GM21447 (cell line): Measurements from ENCODE around the gene ZDHHC11B.

Experiments used
- ATAC-seq: cut with Tn5 transposase; IDR thresholded peaks from one replicate; pipeline ENCODE4 v1.9.1; 2021; ENCODE audit not compliant: unreplicated experiment

ZDHHC11B gene

DNA sequence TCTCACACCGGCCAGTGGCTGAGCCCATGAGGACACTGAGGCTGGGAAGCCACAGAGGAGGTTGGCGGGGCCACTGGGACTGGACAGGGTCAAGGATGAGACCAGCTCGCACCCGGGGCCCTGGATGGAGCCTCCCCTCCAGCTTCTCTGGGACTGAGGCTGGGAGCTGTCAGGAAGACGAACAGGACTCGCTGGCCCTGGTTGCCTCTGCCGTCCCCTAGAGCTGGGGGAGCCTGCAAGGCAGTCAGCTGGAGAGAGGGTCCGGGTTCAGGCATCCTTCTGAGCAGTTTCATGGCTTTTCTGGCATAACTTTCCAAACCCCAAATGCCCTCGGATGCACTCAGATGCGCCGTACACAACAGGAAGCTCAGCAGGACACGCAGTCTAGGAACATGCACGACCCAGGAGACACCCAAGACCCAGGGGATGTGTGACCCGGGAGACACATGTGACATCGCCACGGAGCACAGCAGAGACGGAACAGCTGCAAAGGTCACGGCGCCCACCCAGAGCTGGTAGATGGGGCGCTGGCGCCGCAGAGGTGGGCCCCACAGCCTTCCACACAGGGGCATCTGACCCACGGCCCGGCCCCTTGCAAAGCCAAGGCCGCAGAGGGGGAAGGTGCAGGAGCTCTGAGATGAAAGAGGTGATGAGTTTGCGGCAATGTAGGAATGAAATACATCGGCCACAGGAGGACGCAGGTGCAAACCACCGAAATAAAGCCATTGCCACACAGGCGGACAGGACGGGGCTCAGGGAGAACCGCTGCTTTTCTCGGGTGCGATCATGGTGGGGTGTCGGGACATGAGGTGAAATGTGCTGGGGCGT lies 108.4 kb downstream of the ZDHHC11B start:
- no peak for ATAC-seq

DNA sequence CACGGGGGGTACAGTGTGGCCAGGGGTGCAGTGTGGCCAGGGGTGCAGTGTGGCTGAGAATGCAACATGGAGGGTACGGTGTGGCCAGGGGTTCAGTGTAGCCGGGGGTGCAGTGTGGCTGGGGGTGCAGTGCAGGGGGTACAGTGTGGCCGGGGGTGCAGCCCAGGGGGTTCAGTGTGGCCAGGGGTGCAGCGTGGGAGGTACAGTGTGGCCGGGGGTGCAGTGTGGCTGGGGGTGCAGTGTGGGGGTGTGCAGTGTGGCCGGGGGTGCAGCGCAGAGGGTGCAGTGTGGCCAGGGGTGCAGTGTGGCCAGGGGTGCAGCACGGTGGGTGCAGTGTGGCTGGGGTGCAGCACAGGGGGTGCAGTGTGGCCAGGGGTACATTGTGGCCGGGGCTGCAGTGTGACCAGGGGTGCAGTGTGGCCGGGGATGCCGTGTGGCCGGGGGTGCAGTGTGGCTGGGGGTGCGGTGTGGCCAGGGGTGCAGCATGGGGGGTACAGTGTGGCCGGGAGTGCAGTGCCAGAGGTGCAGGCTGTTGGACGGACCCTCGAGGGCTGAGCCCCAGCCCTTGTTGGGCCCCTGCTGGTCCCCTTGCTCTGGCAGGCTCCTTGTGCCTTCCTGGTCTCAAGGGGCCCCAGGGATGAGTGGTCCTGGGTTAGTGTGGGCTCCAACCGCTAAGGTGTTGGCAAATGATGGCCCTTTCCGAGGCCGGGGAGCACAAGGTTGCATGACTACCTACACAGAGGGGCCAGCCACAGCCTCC lies 109.2 kb downstream of the ZDHHC11B start:
- no peak for ATAC-seq

DNA sequence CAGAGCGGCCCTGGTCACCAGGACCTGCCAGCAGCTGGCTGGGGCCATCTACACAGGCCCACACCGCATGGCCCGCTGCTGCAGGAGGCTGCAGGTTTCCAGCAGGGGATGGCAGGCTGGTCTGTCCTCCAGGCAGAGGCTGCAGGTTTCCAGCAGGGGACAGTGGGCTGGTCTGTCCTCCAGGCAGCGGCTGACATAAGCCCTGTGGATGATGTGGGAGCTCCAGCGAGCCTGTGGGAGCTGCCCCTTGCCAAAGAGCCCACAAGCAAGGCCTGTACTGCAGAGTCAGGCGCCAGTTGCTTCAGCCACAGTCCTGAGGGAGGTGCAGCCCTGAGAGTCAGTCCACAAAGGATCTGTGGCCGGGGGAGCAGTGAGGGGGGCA lies 109.9 kb downstream of the ZDHHC11B start:
- ATAC-seq = no peak

- no peak for ATAC-seq
These were observed 110.5 kb downstream of the ZDHHC11B start for GRCh38 chr5:673831-674629.

GRCh38 chr5:673161-673830 lies 111.2 kb downstream of the ZDHHC11B start:
- no peak for ATAC-seq

- no peak for ATAC-seq
These were observed 112.0 kb downstream of the ZDHHC11B start for GRCh38 chr5:672329-673160.

GRCh38 chr5:671459-672328 lies 112.8 kb downstream of the ZDHHC11B start:
- no peak for ATAC-seq

GRCh38 chr5:670396-671270 lies 113.9 kb downstream of the ZDHHC11B start:
- no peak for ATAC-seq

- no peak for ATAC-seq
These were observed 114.6 kb downstream of the ZDHHC11B start for GRCh38 chr5:669842-670395.

- no peak for ATAC-seq
These were observed 115.3 kb downstream of the ZDHHC11B start for GRCh38 chr5:669111-669841.

GRCh38 chr5:668283-668995 lies 116.1 kb downstream of the ZDHHC11B start:
- ATAC-seq = no peak

GRCh38 chr5:666816-667498 lies 117.6 kb downstream of the ZDHHC11B start:
- no peak for ATAC-seq

DNA sequence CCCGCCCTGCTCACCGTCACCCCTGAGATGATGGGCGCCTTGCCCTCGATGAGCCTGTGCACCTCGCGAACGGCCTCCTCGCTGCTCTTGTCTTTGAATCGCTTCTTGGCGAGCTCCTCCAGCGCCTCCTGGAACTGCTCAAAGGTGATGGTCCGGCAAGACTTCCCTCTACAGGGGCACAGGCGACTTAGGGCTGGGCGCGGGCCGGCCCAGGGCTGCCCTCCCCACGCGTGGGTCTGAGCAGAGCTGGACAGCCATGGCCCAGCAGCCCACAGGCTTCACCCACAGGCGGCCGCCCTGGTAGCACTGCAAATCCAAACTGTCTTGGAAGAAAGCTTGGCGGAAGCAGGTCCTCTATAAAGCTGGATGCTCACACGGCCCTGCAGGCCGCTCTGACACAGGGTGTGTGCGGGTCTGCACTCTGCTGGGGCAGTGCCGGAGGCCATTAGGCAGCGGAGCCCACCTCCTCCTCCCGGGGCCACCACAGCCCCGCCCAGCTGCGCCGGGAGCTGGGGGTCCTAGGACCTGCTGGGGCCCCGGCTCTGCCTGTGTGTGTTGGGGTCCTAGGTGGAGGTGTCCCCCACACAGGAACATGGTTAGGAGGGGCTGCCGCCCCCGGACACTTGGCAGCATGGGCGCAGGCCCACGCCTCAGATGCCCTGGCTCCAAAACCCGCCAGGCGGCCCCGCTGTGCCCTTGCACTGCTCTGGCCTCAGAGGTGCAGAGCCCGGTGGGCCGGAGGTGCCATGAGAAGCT lies 118.4 kb downstream of the ZDHHC11B start:
- ATAC-seq = no peak

DNA sequence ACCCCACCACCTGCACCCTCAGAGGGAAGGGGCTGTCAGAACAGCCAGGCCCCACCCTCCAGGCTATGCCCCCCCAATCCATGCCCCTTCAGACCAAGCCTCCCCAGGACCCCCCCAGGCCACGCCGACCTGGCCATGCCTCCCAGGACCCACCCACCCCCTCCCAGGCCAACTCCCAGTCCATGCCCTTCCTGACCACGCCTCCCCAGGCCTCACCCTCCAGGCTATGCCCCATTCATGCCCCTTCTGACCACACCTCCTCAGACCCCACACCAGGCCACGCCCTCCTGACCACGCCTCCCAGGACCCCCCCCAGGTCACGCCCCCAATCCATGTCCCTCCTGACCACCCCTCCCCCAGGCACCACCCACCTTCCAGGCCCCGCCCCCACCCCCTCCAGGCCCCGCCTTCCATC lies 119.0 kb downstream of the ZDHHC11B start:
- no peak for ATAC-seq

DNA sequence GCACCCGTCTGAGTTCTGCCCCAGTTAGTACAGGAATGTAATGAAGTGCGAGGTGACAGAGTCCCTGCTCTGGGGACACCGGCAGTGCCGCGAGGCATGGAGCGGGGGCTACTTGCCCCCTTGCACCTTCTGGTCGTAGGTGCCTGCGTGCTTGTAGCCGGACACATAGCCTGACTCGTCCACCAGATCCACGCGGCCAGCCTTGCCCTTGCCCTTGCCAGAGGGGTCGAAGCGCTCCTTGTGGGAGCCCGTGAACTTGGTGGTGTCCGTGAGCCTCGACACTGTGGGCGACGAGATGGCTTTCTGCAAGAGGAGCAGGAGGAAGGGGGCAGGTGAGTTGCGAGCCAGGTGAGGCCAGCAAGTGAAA lies 119.6 kb downstream of the ZDHHC11B start:
- ATAC-seq = no peak
